PC-9 (cell line): ENCODE measurements around the gene ARSK. TPM values are rescaled to one million over a fixed set of nuclear protein-coding genes. Genes with fewer than 3 reads are reported as not detected.

ENCODE experiments used
- BruUV-seq: library from RNA; stranded (reverse); fragments of 400-500 nt; replicated peaks from 2 replicates; lab custom pipeline; 2021; lab: Mats Ljungman, UMichigan
- CTCF ChIA-PET: fragments of 300-600 bp; sonication (Branson Sonifier 250); formaldehyde crosslinking; loops from one replicate; lab custom pipeline; 2022; ENCODE audit warnings: antibody characterized with exemption; lab: Charles Lee
- POLR2A ChIA-PET: fragments of 300-600 bp; sonication (Branson Sonifier 250); formaldehyde crosslinking; loops from one replicate; lab custom pipeline; 2022; ENCODE audit warnings: antibody characterized with exemption; ENCODE audit not compliant: unreplicated experiment; lab: Charles Lee
- DNase-seq, 2 experiments: peaks; one replicate each; pipeline versions ENCODE4 v3.0.0 to v3.0.0-alpha.2; 2015 to 2022; ENCODE audit warnings: mixed read lengths in 1 of 2
- H2AFZ ChIP-seq: fragments of 200-600 bp; sonication (generic); 2 replicates; pipeline ENCODE4 v1.8.1; 2017; ENCODE audit warnings: antibody characterized with exemption
- H3F3A ChIP-seq: fragments of 200-600 bp; sonication (generic); 2 replicates; pipeline ENCODE4 v1.8.1; 2017; ENCODE audit warnings: antibody characterized with exemption, mild to moderate bottlenecking, low read depth; ENCODE audit not compliant: insufficient read depth
- H3K27ac ChIP-seq: fragments of 200-600 bp; sonication (generic); 2 replicates; pipeline ENCODE4 v1.6.1; 2016; ENCODE audit warnings: mixed run types
- H3K27me3 ChIP-seq: fragments of 200-600 bp; sonication (generic); 2 replicates; pipeline ENCODE4 v1.6.1; 2016; ENCODE audit warnings: low read depth, mixed run types; ENCODE audit not compliant: insufficient read depth
- H3K36me3 ChIP-seq: fragments of 200-600 bp; sonication (generic); 2 replicates; pipeline ENCODE4 v1.6.1; 2016; ENCODE audit warnings: low read depth, mixed run types
- H3K4me1 ChIP-seq: fragments of 200-600 bp; sonication (generic); replicated peaks from 2 replicates; pipeline ENCODE4 v1.6.1; 2016; ENCODE audit warnings: mixed run types; ENCODE audit not compliant: insufficient read depth
- H3K4me2 ChIP-seq: fragments of 200-600 bp; sonication (generic); 2 replicates; pipeline ENCODE4 v1.6.1; 2017; ENCODE audit warnings: mixed run types
- H3K4me3 ChIP-seq: fragments of 200-600 bp; sonication (generic); 2 replicates; pipeline ENCODE4 v1.6.1; 2016; ENCODE audit warnings: mixed run types
- H3K79me2 ChIP-seq: fragments of 200-600 bp; sonication (generic); 2 replicates; pipeline ENCODE4 v1.6.1; 2017; ENCODE audit warnings: low read depth, mixed run types
- H3K9me2 ChIP-seq: fragments of 200-600 bp; sonication (generic); 2 replicates; pipeline ENCODE4 v1.8.1; 2017; ENCODE audit warnings: mild to moderate bottlenecking; ENCODE audit not compliant: insufficient read depth
- H3K9me3 ChIP-seq: fragments of 200-600 bp; sonication (generic); 2 replicates; pipeline ENCODE4 v1.8.1; 2016; ENCODE audit warnings: low read depth; ENCODE audit not compliant: insufficient read depth
- H4K20me1 ChIP-seq: fragments of 200-600 bp; sonication (generic); 2 replicates; pipeline ENCODE4 v1.8.1; 2017; ENCODE audit not compliant: insufficient read depth
- EZH2 ChIP-seq: fragments of 200-600 bp; sonication (generic); IDR thresholded peaks from 2 replicates; pipeline ENCODE4 v1.8.0; 2017; ENCODE audit warnings: antibody characterized with exemption, low read depth
- intact Hi-C: fragments of 100-400 bp; cut with micrococcal nuclease; formaldehyde crosslinking; loops from one replicate; pipeline ENCODE4 v1.10.0; 2022; ENCODE audit not compliant: unreplicated experiment
- total RNA-seq: library from RNA; stranded (reverse); gene quantifications from 2 replicates; pipeline ENCODE4 v1.2.3, GENCODE V29; 2021
- TF ChIP-seq, protein P1 (sequence below): fragments of 200-600 bp; sonication (generic); conservative IDR thresholded peaks from 2 replicates; pipeline ENCODE4 v1.6.1; 2017; ENCODE audit warnings: mixed run types, antibody characterized with exemption, mild to moderate bottlenecking, moderate library complexity

Gene ARSK
- total RNA-seq, 1 experiment from 2014 or later, result 5.8 TPM

DNA sequence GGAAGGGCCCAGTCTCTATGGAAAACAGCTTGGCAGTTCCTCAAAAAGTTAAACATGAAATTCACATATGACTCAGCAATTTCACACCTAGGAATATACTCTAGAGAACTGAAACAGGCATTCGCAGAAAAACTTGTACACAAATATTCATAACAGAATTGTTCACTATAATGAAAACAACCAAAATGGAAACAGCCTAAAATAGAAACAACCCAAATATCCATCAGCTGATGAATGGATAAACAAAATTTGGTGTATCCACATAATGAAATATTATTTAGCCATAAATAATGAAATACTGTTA is 60.2 kb downstream of the ARSK start:
- Histone ChIP-seq H3K27me3 (peaks cover 5% of the 10 kb centered on the region; the same call in 1 of the 2 replicates), H3K79me2 (no peaks in the 10 kb centered on the region), H3K4me1 (0 out of 2 replicates have a peak, but pooled peaks cover 2% of the 10 kb centered on the region), H3K27ac (no peak overlapping the region), H4K20me1 (no peaks in the 10 kb centered on the region), H3K9me2 (no peaks in the 10 kb centered on the region), H3F3A (no peaks in the 10 kb centered on the region), H3K36me3 (no peaks in the 10 kb centered on the region), H3K4me3 (no peak overlapping the region), H3K9me3 (peaks cover 10% of the 10 kb centered on the region; the same call in 1 of the 2 replicates), H3K4me2 (no peak overlapping the region), H2AFZ (peak overlapping the region; percentile 37; the same call in 1 of the 2 replicates)
- ChIA-PET CTCF (no interaction called here), POLR2A (no interaction called here)
- intact Hi-C loops, result loop anchor here (10.0 kb wide), 1 partner anchor 330 kb away; the partner anchor contains the start of gene MCTP1
- TF ChIP-seq, protein P1, sequence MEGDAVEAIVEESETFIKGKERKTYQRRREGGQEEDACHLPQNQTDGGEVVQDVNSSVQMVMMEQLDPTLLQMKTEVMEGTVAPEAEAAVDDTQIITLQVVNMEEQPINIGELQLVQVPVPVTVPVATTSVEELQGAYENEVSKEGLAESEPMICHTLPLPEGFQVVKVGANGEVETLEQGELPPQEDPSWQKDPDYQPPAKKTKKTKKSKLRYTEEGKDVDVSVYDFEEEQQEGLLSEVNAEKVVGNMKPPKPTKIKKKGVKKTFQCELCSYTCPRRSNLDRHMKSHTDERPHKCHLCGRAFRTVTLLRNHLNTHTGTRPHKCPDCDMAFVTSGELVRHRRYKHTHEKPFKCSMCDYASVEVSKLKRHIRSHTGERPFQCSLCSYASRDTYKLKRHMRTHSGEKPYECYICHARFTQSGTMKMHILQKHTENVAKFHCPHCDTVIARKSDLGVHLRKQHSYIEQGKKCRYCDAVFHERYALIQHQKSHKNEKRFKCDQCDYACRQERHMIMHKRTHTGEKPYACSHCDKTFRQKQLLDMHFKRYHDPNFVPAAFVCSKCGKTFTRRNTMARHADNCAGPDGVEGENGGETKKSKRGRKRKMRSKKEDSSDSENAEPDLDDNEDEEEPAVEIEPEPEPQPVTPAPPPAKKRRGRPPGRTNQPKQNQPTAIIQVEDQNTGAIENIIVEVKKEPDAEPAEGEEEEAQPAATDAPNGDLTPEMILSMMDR, result no peak
- no peak for TF ChIP-seq EZH2
- no peak for DNase-seq
- no TSS peak for BruUV-seq

DNA sequence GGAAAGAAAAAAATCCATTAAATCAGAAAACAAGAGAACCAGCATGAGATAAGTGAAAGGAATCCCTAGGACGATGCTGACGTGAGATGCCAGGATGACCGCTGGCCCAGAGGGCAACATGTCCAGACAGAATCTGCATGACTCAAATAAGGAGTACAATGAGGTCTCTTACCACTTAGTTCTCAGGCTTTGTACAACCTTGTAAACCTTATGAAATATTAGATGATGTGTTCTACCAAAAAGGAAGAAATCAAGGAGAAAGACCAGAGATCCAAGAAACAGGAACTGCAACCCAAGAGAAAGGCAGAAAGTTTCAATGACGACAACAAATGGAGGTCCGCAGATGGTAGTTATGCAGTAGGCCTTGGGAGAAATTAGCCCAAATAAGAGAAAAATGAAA is 62.2 kb downstream of the ARSK start:
- H3K4me3 ChIP-seq, result no peak overlapping the region
- DNase-seq, result no peak
- intact Hi-C loops, result loop anchor here (10.0 kb wide), 1 partner anchor 332 kb away; the partner anchor contains the start of gene MCTP1

DNA sequence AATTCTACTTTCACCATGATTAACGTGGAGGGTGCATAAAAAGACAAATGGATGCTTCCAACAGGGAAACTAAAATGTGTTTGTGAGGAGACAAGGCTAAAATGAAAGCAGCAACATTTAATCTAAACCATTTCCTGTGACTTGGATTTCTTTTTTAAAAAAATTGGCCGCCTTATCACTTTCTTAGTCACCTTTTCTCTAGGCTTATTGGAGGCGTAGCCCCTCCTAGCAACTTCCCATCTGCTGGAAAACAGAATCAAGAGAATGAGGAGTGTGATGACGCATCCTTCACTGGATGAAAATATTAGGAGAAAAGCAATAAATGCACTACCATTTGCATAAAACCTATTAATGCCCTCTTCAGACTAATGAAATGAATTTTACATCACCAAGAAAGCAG is 64.2 kb downstream of the ARSK start:
- CTCF ChIA-PET, result no interaction called here
- Histone ChIP-seq H3F3A (0 out of 2 replicates have a peak, but pooled peaks cover 3% of the 10 kb centered on the region), H4K20me1 (no peaks in the 10 kb centered on the region), H3K9me3 (0 out of 2 replicates have a peak, but pooled peaks cover 6% of the 10 kb centered on the region), H3K4me1 (0 out of 2 replicates have a peak, but pooled peaks cover 4% of the 10 kb centered on the region), H3K79me2 (no peaks in the 10 kb centered on the region), H3K4me3 (no peak overlapping the region), H3K27ac (no peak overlapping the region), H3K27me3 (peaks cover 13% of the 10 kb centered on the region; the same call in 1 of the 2 replicates), H3K36me3 (no peaks in the 10 kb centered on the region), H3K4me2 (no peak overlapping the region), H2AFZ (no peak overlapping the region), H3K9me2 (no peaks in the 10 kb centered on the region)
- POLR2A ChIA-PET, result no interaction called here
- DNase-seq, result no peak
- BruUV-seq, result no TSS peak
- intact Hi-C loops, result loop anchor here (10.0 kb wide), 1 partner anchor 334 kb away; the partner anchor contains the start of gene MCTP1
- TF ChIP-seq EZH2, result no peak
- TF ChIP-seq, protein P1, result no peak

More for the DNA sequence above, 62.2 kb downstream of the ARSK start:
- Histone ChIP-seq H3F3A (no peaks in the 10 kb centered on the region), H3K9me3 (peaks cover 10% of the 10 kb centered on the region; the same call in 1 of the 2 replicates), H3K79me2 (no peaks in the 10 kb centered on the region), H4K20me1 (no peaks in the 10 kb centered on the region), H3K36me3 (no peaks in the 10 kb centered on the region), H3K27me3 (peaks cover 13% of the 10 kb centered on the region; the same call in 1 of the 2 replicates), H3K27ac (no peak overlapping the region), H3K4me1 (0 out of 2 replicates have a peak, but pooled peaks cover 4% of the 10 kb centered on the region), H2AFZ (no peak overlapping the region), H3K4me2 (no peak overlapping the region), H3K9me2 (no peaks in the 10 kb centered on the region)
- no TSS peak for BruUV-seq
- TF ChIP-seq, protein P1, result no peak
- no peak for TF ChIP-seq EZH2
- CTCF ChIA-PET, result no interaction called here
- POLR2A ChIA-PET, result interaction anchor here (0.7 kb wide), 1 partner anchor 1207 kb away, joined by 5 read pairs; no protein-coding TSS in a partner anchor
